NB4 (cell line): ENCODE results near the gene EIF3C.
"Not testable (repeated sequence)": the region's sequence is repeated elsewhere in the genome, so short reads cannot be mapped to it uniquely, and the experiment has no call there.

Source experiments
- DNase-seq: peaks from one replicate; pipeline ENCODE4 v3.0.0; 2010; ENCODE audit warnings: low read depth
- H3K4me3 ChIP-seq: one replicate; pipeline ENCODE4 v1.5.1; 2011; ENCODE audit warnings: mild to moderate bottlenecking, low read depth, low read length, moderate library complexity

The EIF3C gene, protein sequence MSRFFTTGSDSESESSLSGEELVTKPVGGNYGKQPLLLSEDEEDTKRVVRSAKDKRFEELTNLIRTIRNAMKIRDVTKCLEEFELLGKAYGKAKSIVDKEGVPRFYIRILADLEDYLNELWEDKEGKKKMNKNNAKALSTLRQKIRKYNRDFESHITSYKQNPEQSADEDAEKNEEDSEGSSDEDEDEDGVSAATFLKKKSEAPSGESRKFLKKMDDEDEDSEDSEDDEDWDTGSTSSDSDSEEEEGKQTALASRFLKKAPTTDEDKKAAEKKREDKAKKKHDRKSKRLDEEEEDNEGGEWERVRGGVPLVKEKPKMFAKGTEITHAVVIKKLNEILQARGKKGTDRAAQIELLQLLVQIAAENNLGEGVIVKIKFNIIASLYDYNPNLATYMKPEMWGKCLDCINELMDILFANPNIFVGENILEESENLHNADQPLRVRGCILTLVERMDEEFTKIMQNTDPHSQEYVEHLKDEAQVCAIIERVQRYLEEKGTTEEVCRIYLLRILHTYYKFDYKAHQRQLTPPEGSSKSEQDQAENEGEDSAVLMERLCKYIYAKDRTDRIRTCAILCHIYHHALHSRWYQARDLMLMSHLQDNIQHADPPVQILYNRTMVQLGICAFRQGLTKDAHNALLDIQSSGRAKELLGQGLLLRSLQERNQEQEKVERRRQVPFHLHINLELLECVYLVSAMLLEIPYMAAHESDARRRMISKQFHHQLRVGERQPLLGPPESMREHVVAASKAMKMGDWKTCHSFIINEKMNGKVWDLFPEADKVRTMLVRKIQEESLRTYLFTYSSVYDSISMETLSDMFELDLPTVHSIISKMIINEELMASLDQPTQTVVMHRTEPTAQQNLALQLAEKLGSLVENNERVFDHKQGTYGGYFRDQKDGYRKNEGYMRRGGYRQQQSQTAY

DNA sequence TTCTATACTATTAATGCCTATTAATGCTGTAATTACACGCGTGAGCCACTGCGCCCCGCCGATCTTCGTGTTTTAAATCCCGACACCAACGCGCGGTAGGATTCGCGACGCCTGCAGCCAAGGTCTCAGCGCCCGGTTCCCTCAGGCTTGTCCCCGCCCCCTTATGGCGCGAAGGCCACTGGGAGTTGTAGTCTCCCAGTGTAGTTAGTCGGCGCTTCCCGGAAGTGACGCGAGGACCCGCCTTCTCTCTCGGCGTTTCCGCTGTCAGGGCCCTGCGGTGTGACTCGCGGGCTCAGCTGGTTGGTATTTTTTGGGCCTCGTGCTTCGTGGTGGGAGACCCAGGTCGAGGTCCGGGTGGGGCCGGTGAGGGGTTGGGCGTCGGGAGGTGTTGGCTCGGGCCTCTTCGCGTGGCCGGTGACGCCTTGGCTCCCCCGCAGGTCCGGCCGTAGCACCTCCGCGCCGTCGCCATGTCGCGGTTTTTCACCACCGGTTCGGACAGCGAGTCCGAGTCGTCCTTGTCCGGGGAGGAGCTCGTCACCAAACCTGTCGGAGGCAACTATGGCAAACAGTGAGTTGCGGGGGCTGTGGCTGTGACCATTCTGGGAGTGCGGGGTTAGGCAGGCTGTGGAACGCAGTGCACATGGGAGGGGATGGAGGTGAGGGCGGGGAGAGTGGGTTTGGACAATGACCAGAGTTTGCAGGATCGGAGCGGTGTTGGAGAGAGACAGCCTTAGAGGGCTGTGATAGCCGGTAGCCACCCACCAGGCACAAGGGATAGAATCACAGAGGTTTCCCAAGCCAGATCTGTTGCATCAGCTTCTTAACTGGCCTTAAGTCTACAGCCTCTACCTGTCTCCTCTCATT is at the start of gene EIF3C:
Gene EIF3C, plus strand, starts transcription at position 245 of the 864 bp plus-strand sequence. Its CDS starts 223 bp downstream, at position 468.
- DNase-seq, H3K4me3 ChIP-seq: not testable (repeated sequence)

DNA sequence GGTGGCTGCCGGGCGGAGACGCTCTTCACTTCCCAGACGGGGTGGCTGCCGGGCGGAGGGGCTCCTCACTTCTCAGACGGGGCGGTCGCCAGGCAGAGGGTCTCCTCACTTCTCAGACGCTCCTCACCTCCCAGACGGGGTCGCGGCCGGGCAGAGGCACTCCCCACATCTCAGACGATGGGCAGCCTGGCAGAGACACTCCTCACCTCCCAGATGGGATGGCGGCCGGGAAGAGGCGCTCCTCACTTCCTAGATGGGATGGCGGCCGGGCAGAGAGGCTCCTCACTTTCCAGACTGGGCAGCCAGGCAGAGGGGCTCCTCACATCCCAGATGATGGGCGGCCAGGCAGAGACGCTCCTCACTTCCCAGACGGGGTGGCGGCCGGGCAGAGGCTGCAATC is 45.0 kb upstream of the EIF3C start:
- not testable (repeated sequence) for DNase-seq, H3K4me3 ChIP-seq

- not testable (repeated sequence) for DNase-seq, H3K4me3 ChIP-seq
Measured at GRCh38 chr16:28667480-28667879, 43.8 kb upstream of the EIF3C start.

GRCh38 chr16:28668199-28668598 is 43.1 kb upstream of the EIF3C start:
- H3K4me3 ChIP-seq, DNase-seq: not testable (repeated sequence)

- not testable (repeated sequence) for DNase-seq, H3K4me3 ChIP-seq
Measured at GRCh38 chr16:28688327-28688952, 22.8 kb upstream of the EIF3C start.

DNA sequence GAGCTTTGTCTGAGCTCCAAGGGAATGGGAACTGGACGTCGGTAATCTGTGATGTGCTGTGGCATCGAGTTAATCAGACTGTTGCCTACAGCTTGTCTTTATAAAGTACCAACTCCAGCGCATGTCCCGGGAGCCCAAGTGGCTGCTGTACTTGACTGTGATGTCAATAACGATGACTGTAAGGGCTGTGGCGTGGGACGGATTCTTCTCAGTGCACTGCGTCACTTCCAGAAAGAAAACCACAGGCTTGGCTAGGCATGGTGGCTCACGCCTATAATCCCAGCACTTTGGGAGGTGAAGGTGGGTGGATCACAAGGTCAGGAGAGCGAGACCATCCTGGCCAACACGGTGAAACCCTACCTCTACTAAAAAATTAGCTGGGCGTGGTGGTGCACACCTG is 21.8 kb upstream of the EIF3C start:
- not testable (repeated sequence) for H3K4me3 ChIP-seq, DNase-seq

DNA sequence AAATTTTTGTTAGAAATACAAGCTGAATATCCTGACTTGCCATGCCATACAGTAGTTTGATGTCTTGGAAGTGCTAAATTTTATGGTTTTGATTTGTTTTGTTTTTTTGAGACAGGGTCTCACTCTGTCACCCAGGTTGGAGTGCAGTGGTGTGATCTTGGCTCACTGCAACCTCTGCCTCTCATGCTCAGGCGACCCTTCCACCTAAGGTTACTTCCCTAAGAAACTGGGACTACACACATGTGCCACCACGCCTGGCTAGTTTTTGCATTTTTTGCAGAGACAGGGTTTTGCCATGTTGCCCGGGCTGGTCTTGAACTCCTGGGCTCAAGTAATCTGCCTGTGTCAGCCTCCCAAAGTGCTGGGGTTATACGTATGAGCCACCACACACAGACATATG is 19.5 kb upstream of the EIF3C start:
- not testable (repeated sequence) for H3K4me3 ChIP-seq, DNase-seq

DNA sequence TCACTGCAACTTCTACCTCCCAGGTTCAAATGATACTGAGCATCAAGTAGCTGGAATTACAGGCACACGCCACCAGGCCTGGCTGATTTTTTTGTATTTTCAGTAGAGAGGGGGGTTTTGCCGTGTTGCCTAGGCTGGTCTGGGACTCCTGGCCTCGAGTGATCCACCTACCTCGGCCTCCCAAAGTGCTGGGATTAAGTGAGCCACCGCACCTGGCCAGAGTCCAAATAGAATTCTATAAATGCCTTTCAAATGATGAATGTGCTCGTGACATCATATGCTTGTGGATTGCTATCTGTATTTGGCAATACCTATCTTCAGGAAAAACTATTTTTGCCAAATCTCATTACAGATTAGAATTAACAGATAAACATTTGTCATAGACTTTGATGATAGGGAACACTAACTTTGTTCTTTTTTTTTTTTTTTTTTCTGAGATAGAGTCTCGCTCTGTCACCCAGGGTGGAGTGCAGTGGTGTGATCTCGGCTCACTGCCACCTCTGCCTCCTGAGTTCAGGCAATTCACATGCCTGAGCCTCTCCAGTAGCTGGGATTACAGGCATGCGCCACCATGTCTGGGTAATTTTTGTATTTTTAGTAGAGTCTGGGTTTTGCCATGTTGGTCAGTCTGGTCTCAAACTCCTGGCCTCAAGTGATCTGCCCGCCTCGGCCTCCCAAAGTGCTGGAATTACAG is 17.9 kb upstream of the EIF3C start:
- H3K4me3 ChIP-seq, DNase-seq: not testable (repeated sequence)

DNA sequence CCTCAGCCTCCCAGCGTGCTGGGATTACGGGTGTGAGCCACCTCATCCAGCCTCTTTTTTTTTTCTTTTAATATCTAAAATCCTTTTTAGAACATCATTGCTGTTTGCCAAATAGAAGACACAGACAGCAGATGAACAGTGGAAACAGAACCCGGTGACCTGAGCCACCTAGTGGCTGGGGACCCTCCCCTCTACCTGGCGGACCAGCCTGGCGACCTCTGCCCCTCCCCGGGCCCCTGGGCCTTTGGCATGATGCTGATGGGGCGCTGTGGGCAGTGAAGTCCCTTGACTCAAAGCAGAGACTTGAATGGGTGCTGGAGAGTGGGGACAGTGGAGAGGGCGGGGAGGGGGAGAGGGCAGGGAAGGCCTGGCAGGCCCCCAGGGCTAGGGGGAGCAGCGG is 11.5 kb upstream of the EIF3C start:
- H3K4me3 ChIP-seq, DNase-seq: not testable (repeated sequence)

- DNase-seq, H3K4me3 ChIP-seq: not testable (repeated sequence)
Measured at GRCh38 chr16:28700349-28700748, 10.9 kb upstream of the EIF3C start.

- not testable (repeated sequence) for DNase-seq, H3K4me3 ChIP-seq
Measured at GRCh38 chr16:28701384-28701783, 9.9 kb upstream of the EIF3C start.

GRCh38 chr16:28704246-28704645 is 7.0 kb upstream of the EIF3C start:
- not testable (repeated sequence) for H3K4me3 ChIP-seq, DNase-seq

GRCh38 chr16:28722852-28723650 is 11.8 kb downstream of the EIF3C start:
- not testable (repeated sequence) for H3K4me3 ChIP-seq, DNase-seq

DNA sequence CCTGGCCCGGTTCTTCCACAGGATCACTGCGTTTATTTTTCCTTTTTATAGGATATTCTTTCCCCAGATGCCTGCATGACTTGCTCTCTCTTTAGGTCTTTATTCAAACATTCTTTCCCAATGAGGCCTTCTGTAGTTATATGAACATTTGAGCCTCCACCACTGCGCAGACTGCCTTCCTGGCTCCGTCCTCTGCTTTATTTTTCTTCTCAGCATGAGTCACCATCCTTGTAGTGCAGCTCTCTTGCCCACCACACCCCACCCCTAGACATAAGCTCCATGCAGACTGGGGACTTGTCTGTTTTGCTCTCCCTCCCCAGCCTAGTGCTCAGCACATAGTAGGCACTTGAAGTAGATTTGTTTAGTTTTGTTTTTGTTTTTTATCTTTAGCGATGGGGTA is 20.0 kb downstream of the EIF3C start:
- not testable (repeated sequence) for DNase-seq, H3K4me3 ChIP-seq

- DNase-seq, H3K4me3 ChIP-seq: not testable (repeated sequence)
Measured at GRCh38 chr16:28732455-28733124, 21.3 kb downstream of the EIF3C start.

DNA sequence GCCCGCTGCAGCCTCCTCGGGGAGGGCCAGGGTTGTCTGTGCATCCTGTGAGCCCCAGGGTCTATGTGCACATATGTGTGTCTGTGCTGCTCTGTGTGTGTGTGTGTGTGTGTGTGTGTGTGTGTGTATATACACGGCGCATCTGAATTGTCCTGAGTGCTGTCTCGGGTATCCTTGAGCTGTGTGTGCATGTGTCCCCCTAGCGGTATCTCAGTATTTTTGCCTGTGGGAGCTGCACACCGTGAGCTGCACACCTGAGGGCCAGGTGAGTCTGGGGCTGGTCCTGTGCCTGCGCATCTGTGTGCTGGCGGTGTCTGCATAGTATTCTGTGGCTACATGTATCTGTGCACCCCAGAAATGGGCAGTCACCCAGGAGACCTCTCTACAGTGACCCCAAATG is 28.5 kb downstream of the EIF3C start:
- DNase-seq, H3K4me3 ChIP-seq: not testable (repeated sequence)

- not testable (repeated sequence) for DNase-seq, H3K4me3 ChIP-seq
Measured at GRCh38 chr16:28740631-28741030, 29.4 kb downstream of the EIF3C start.
